Body of pancreas (tissue), 4 donors: ENCODE results near the gene TESMIN.

Source experiments
- CTCF ChIP-seq, 7 experiments: fragments of 450-650 bp in 4 of 7; fragments of 200-600 bp in 3 of 7; sonication (generic) in 3 of 7; IDR thresholded peaks; one replicate each; pipeline ENCODE4 v1.5.1; 2016 to 2019; ENCODE audit warnings: antibody characterized with exemption in 7 of 7
- POLR2A ChIP-seq, 3 donors: fragments of 450-650 bp; IDR thresholded peaks; one replicate each; pipeline ENCODE4 v1.6.1; 2016; ENCODE audit warnings: antibody characterized with exemption in 3 of 3, mild to moderate bottlenecking in 2 of 3

- TF ChIP-seq CTCF (IDR thresholded peaks at IDR 0.05), result no peak
- TF ChIP-seq POLR2A (IDR thresholded peaks at IDR 0.05), result no peak
Measured at GRCh38 chr11:68759991-68760390, 8.7 kb upstream of the TESMIN start.
